HCT116 (cell line): Measurements from ENCODE around the gene CNNM4. TPM values are rescaled to one million over a fixed set of nuclear protein-coding genes. Genes with fewer than 3 reads are reported as not detected.

Experiments used
- ATAC-seq: fragments of 200-7000 bp; cut with Tn5 transposase; 2 replicates; pipeline ENCODE4 v1.9.1; 2020; ENCODE audit warnings: mild to moderate bottlenecking, moderate library complexity
- BruUV-seq: library from RNA; stranded (reverse); fragments of 400-500 nt; replicated peaks from 2 replicates; lab custom pipeline; 2021; lab: Mats Ljungman, UMichigan
- CTCF ChIA-PET: fragments of 300-600 bp; sonication (Branson Sonifier 250); formaldehyde crosslinking; loops from one replicate; lab custom pipeline; 2021; ENCODE audit warnings: antibody characterized with exemption; lab: Charles Lee
- POLR2A ChIA-PET: fragments of 300-600, 350-600 bp; sonication (Branson Sonifier 250); formaldehyde crosslinking; loops from one replicate; lab custom pipeline; 2021; ENCODE audit warnings: antibody characterized with exemption; lab: Charles Lee
- RAD21 ChIA-PET, 2 experiments: fragments of 300-600 bp; sonication (Branson Sonifier 250); formaldehyde crosslinking; loops; one replicate each; lab custom pipeline; 2023; ENCODE audit warnings: low total read pairs in 2 of 2; ENCODE audit not compliant: uncharacterized antibody in 2 of 2, unreplicated experiment in 2 of 2, low non-redundant PET in 1 of 2; lab: Charles Lee
- DNase-seq: peaks from one replicate; pipeline ENCODE4 v3.0.0-alpha.2; 2010; ENCODE audit warnings: low read depth, low spot score
- H2AFZ ChIP-seq: fragments of 200-600 bp; shearing (Covaris generic), sonication (generic); 2 replicates; pipeline ENCODE4 v1.6.1; 2017; ENCODE audit warnings: low read depth, mixed run types, mixed read lengths, antibody characterized with exemption, low read length; ENCODE audit not compliant: poor library complexity, severe bottlenecking
- H3K27ac ChIP-seq: 2 replicates; pipeline ENCODE4 v1.5.1; 2012; ENCODE audit warnings: low read depth, low read length
- H3K27me3 ChIP-seq: fragments of 200-600 bp; sonication (generic); 2 replicates; pipeline ENCODE4 v1.6.1; 2016; ENCODE audit warnings: mixed run types, low read length, mixed read lengths; ENCODE audit not compliant: insufficient read depth
- H3K36me3 ChIP-seq, 2 experiments: fragments of 200-500 bp in 1 of 2; fragments of 200-600 bp in 1 of 2; sonication (Bioruptor generic) in 1 of 2; sonication (generic) in 1 of 2; 2 replicates each; pipeline versions ENCODE4 v1.5.1 to v1.6.1; 2014 to 2016; ENCODE audit warnings: low read length in 2 of 2, inconsistent platforms in 1 of 2, mixed read lengths in 1 of 2, mixed run types in 1 of 2; ENCODE audit not compliant: insufficient read depth in 2 of 2, control insufficient read depth in 1 of 2
- H3K4me1 ChIP-seq, 2 experiments: fragments of 200-600 bp in 1 of 2; sonication (generic) in 1 of 2; 2 replicates each; pipeline versions ENCODE4 v1.5.1 to v1.6.1; 2012 to 2017; ENCODE audit warnings: low read length in 2 of 2, inconsistent platforms in 1 of 2, mild to moderate bottlenecking in 1 of 2, mixed read lengths in 1 of 2, mixed run types in 1 of 2, moderate library complexity in 1 of 2; ENCODE audit not compliant: insufficient read depth in 2 of 2, control insufficient read depth in 1 of 2
- H3K4me2 ChIP-seq: fragments of 200-600 bp; sonication (generic); 2 replicates; pipeline ENCODE4 v1.6.1; 2017; ENCODE audit warnings: mixed run types, low read length, mixed read lengths
- H3K4me3 ChIP-seq, 2 experiments: fragments of 200-600 bp in 1 of 2; sonication (generic) in 1 of 2; replicated peaks in 1 of 2; 2 replicates each; pipeline ENCODE4 v1.5.1; 2011 to 2016; ENCODE audit warnings: low read length in 2 of 2, control low read depth in 1 of 2, low read depth in 1 of 2, mild to moderate bottlenecking in 1 of 2, mixed read lengths in 1 of 2, mixed run types in 1 of 2
- H3K79me2 ChIP-seq: fragments of 200-600 bp; sonication (generic); 2 replicates; pipeline ENCODE4 v1.6.1; 2017; ENCODE audit warnings: mild to moderate bottlenecking, mixed run types, low read length, moderate library complexity, mixed read lengths; ENCODE audit not compliant: insufficient read depth
- H3K9ac ChIP-seq: fragments of 200-600 bp; sonication (generic); 2 replicates; pipeline ENCODE4 v1.6.1; 2016; ENCODE audit warnings: low read length, mixed read lengths
- H3K9me2 ChIP-seq: fragments of 200-600 bp; sonication (generic), shearing (Covaris generic); 2 replicates; pipeline ENCODE4 v1.6.1; 2017; ENCODE audit warnings: mixed run types, mild to moderate bottlenecking, moderate library complexity; ENCODE audit not compliant: insufficient read depth
- H3K9me3 ChIP-seq, 2 experiments: fragments of 200-500 bp in 1 of 2; fragments of 200-600 bp in 1 of 2; sonication (Bioruptor generic) in 1 of 2; sonication (generic) in 1 of 2; 2 replicates each; pipeline ENCODE4 v1.6.1; 2014 to 2017; ENCODE audit warnings: low read length in 2 of 2, mixed read lengths in 2 of 2, inconsistent platforms in 1 of 2, low read depth in 1 of 2, mild to moderate bottlenecking in 1 of 2, mixed run types in 1 of 2, moderate library complexity in 1 of 2; ENCODE audit not compliant: control insufficient read depth in 1 of 2, insufficient read depth in 1 of 2
- H4K20me1 ChIP-seq: fragments of 200-600 bp; sonication (generic), shearing (Covaris generic); 2 replicates; pipeline ENCODE4 v1.6.1; 2017; ENCODE audit warnings: mixed run types, mild to moderate bottlenecking, moderate library complexity; ENCODE audit not compliant: insufficient read depth
- CTCF ChIP-seq, 3 experiments: fragments of 200-600 bp in 1 of 3; sonication (generic) in 1 of 3; IDR thresholded peaks in 2 of 3; conservative IDR thresholded peaks in 1 of 3; 2 replicates each; pipeline ENCODE4 v1.5.1; 2012 to 2017; ENCODE audit warnings: low read depth in 2 of 3, low read length in 2 of 3, antibody characterized with exemption in 1 of 3, borderline replicate concordance in 1 of 3, control low read depth in 1 of 3, mild to moderate bottlenecking in 1 of 3, mixed read lengths in 1 of 3, mixed run types in 1 of 3, moderate library complexity in 1 of 3; ENCODE audit not compliant: insufficient read depth in 1 of 3
- EZH2 ChIP-seq: fragments of 200-600 bp; sonication (generic); IDR thresholded peaks from 2 replicates; pipeline ENCODE4 v1.6.1; 2017; ENCODE audit warnings: antibody characterized with exemption, mixed run types
- EZH2phosphoT487 ChIP-seq: fragments of 200-600 bp; IDR thresholded peaks from 2 replicates; pipeline ENCODE4 v1.6.1; 2018; ENCODE audit warnings: antibody characterized with exemption, borderline replicate concordance
- FOSL1 ChIP-seq: IDR thresholded peaks from 2 replicates; pipeline ENCODE4 v1.6.1; 2012; ENCODE audit warnings: low read depth
- POLR2AphosphoS5 ChIP-seq: IDR thresholded peaks from 2 replicates; pipeline ENCODE4 v1.6.1; 2011; ENCODE audit warnings: mild to moderate bottlenecking, low read depth, low read length, moderate library complexity
- REST ChIP-seq: IDR thresholded peaks from 2 replicates; pipeline ENCODE4 v1.6.1; 2012; ENCODE audit warnings: low read depth
- SIN3A ChIP-seq: IDR thresholded peaks from 2 replicates; pipeline ENCODE4 v1.6.1; 2012; ENCODE audit warnings: low read depth
- TCF7L2 ChIP-seq: IDR thresholded peaks from 2 replicates; pipeline ENCODE4 v1.7.0; 2011; ENCODE audit warnings: borderline replicate concordance, inconsistent platforms; ENCODE audit not compliant: insufficient read depth, insufficient read length; ENCODE audit errors: extremely low read depth
- ZBTB33 ChIP-seq: IDR thresholded peaks from 2 replicates; pipeline ENCODE4 v1.6.1; 2011; ENCODE audit warnings: mild to moderate bottlenecking, low read length, moderate library complexity; ENCODE audit not compliant: insufficient replicate concordance; ENCODE audit errors: extremely low read depth
- ZNF274 ChIP-seq: fragments of 200-500 bp; sonication (Bioruptor generic); IDR thresholded peaks from 2 replicates; pipeline ENCODE4 v1.6.1; 2014; ENCODE audit warnings: mild to moderate bottlenecking, low read depth, low read length, inconsistent platforms
- intact Hi-C: fragments of 100-400 bp; cut with micrococcal nuclease; formaldehyde crosslinking; loops from 2 replicates; pipeline ENCODE4 v1.10.0; 2022
- total RNA-seq: library from RNA; stranded (reverse); gene quantifications from one replicate; pipeline ENCODE4 v1.2.1, GENCODE V29; 2021; ENCODE audit not compliant: unreplicated experiment

The CNNM4 gene
- total RNA-seq, 1 experiment from 2014 or later, result 7.9 TPM

GRCh38 chr2:96824079-96824870, 63.6 kb downstream of the CNNM4 start:
- CTCF ChIA-PET, result no interaction called here
- 0 out of 2 replicates have a peak, but pooled peaks have one; percentile 46 for ATAC-seq
- H3K9ac ChIP-seq, result no peak overlapping the region
- H3K9me3 ChIP-seq, result no peaks in the 10 kb centered on the region
- DNase-seq, result no peak
- no peak overlapping the region for H3K4me3 ChIP-seq
- no peak overlapping the region for H3K27ac ChIP-seq
- H3K36me3 ChIP-seq, result peaks cover 13 to 18% of the 10 kb centered on the region in 2 experiments; a peak in 3 of 4 replicates
- H3K79me2 ChIP-seq, result peaks cover 47% of the 10 kb centered on the region
- no peaks in the 10 kb centered on the region for H4K20me1 ChIP-seq
- POLR2A ChIA-PET, result no interaction called here
- no peaks in the 10 kb centered on the region for H3K4me1 ChIP-seq
- BruUV-seq, result no TSS peak
- H3K9me2 ChIP-seq, result no peaks in the 10 kb centered on the region
- TF ChIP-seq SIN3A (no peak), CTCF (IDR thresholded peaks at IDR 0.05 in 2 of 3, conservative IDR thresholded peaks at IDR 0.05 in 1 of 3; ENCODE audit: borderline replicate concordance in 1 of 3, insufficient read depth in 1 of 3, low read depth in 2 of 3, low read length in 2 of 3) (no peak)
- intact Hi-C loops, result no loop called here
- RAD21 ChIA-PET, result no interaction called here
- H3K4me2 ChIP-seq, result no peak overlapping the region
- H3K27me3 ChIP-seq, result no peaks in the 10 kb centered on the region
- H2AFZ ChIP-seq, result no peak overlapping the region

GRCh38 chr2:96825057-96825456, 64.4 kb downstream of the CNNM4 start:
- no peaks in the 10 kb centered on the region for H3K9me3 ChIP-seq
- ChIA-PET CTCF (no interaction called here), POLR2A (no interaction called here), RAD21 (no interaction called here)
- H3K4me2 ChIP-seq, result no peak overlapping the region
- no peaks in the 10 kb centered on the region for H3K27me3 ChIP-seq
- H3K79me2 ChIP-seq, result peaks cover 39% of the 10 kb centered on the region
- H3K9ac ChIP-seq, result no peak overlapping the region
- no peaks in the 10 kb centered on the region for H3K4me1 ChIP-seq
- no peak overlapping the region for H2AFZ ChIP-seq
- no peaks in the 10 kb centered on the region for H3K9me2 ChIP-seq
- BruUV-seq, result no TSS peak
- H3K4me3 ChIP-seq, result no peak overlapping the region
- H4K20me1 ChIP-seq, result no peaks in the 10 kb centered on the region
- no peak overlapping the region for H3K27ac ChIP-seq
- intact Hi-C loops, result no loop called here
- no peak for ATAC-seq
- DNase-seq, result no peak
- H3K36me3 ChIP-seq, result peaks cover 18 to 19% of the 10 kb centered on the region in 2 experiments; a peak in 3 of 4 replicates
- TF ChIP-seq EZH2phosphoT487 (no peak), EZH2 (no peak), TCF7L2 (no peak), ZNF274 (no peak), REST (no peak), SIN3A (no peak), FOSL1 (no peak), ZBTB33 (no peak), POLR2AphosphoS5 (no peak)
